GM19328 (cell line): ENCODE results near the gene KITLG.
"Not testable (repeated sequence)": the region's sequence is repeated elsewhere in the genome, so short reads cannot be mapped to it uniquely, and the experiment has no call there.

Experiments used
- ATAC-seq: cut with Tn5 transposase; IDR thresholded peaks from one replicate; pipeline ENCODE4 v1.9.1; 2021; ENCODE audit warnings: mild to moderate bottlenecking, moderate library complexity; ENCODE audit not compliant: unreplicated experiment

Gene KITLG

GRCh38 chr12:88580051-88580871 lies at the start of gene KITLG:
Gene KITLG, minus strand, starts transcription at chr12:88580471. Its CDS starts 193 bp downstream, at chr12:88580278.
- ATAC-seq, result peak; percentile 60

- no peak for ATAC-seq
These were observed 48.7 kb upstream of the KITLG start for GRCh38 chr12:88628856-88629509.

GRCh38 chr12:88628035-88628434 lies 47.8 kb upstream of the KITLG start:
- ATAC-seq, result not testable (repeated sequence)

- no peak for ATAC-seq
These were observed 47.2 kb upstream of the KITLG start for GRCh38 chr12:88627501-88627900.

- ATAC-seq, result no peak
These were observed 45.1 kb upstream of the KITLG start for GRCh38 chr12:88625356-88625755.

- no peak for ATAC-seq
These were observed 44.6 kb upstream of the KITLG start for GRCh38 chr12:88624911-88625310.

GRCh38 chr12:88623777-88624548 lies 43.7 kb upstream of the KITLG start:
- no peak for ATAC-seq

GRCh38 chr12:88617352-88617751 lies 37.1 kb upstream of the KITLG start:
- no peak for ATAC-seq

GRCh38 chr12:88615490-88615889 lies 35.2 kb upstream of the KITLG start:
- no peak for ATAC-seq

- no peak for ATAC-seq
These were observed 24.4 kb upstream of the KITLG start for GRCh38 chr12:88604646-88605045.

- no peak for ATAC-seq
These were observed 20.0 kb upstream of the KITLG start for GRCh38 chr12:88600272-88600671.

GRCh38 chr12:88597365-88597764 lies 17.1 kb upstream of the KITLG start:
- no peak for ATAC-seq

GRCh38 chr12:88595697-88596096 lies 15.4 kb upstream of the KITLG start:
- no peak for ATAC-seq

- ATAC-seq, result no peak
These were observed 14.5 kb upstream of the KITLG start for GRCh38 chr12:88594780-88595179.

GRCh38 chr12:88591343-88591742 lies 11.1 kb upstream of the KITLG start:
- no peak for ATAC-seq

GRCh38 chr12:88590851-88591250 lies 10.6 kb upstream of the KITLG start:
- ATAC-seq, result no peak

- ATAC-seq, result no peak
These were observed 4.8 kb upstream of the KITLG start for GRCh38 chr12:88585077-88585476.

GRCh38 chr12:88579601-88580050 lies 645 bp downstream of the KITLG start:
- no peak for ATAC-seq

GRCh38 chr12:88579161-88579517 lies 1.1 kb downstream of the KITLG start:
- no peak for ATAC-seq

- no peak for ATAC-seq
These were observed 1.8 kb downstream of the KITLG start for GRCh38 chr12:88578276-88579160.

- no peak for ATAC-seq
These were observed 2.7 kb downstream of the KITLG start for GRCh38 chr12:88577537-88577936.
